HG03575 (cell line): ENCODE results near the gene ST3GAL2.
"Not testable (repeated sequence)": the region's sequence is repeated elsewhere in the genome, so short reads cannot be mapped to it uniquely, and the experiment has no call there.

Experiments
- ATAC-seq: cut with Tn5 transposase; IDR thresholded peaks from one replicate; pipeline ENCODE4 v1.9.1; 2021; ENCODE audit not compliant: unreplicated experiment, insufficient number of reproducible peaks, low FRiP score; ENCODE audit errors: extremely low read depth

ST3GAL2 gene

DNA sequence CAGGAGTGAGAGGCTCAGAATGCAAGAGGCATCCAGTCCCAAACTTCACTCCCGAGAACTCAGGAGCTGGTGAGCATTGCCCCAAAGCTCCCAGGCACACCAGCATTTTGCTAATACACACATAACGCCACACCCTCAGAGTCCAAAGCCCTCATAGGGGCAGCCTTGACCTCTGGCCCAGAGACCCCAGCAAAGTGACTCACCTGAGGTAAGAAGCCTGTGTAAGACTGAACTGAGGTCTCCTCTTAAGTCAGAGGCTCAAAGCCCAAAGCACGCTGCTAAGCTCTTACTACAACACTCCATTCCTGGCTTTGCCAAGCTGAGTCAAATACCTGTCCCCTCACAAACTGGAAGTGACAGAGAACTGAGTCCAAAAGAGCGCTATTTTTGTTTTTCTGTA lies 16.4 kb downstream of the ST3GAL2 start:
- no peak for ATAC-seq

- no peak for ATAC-seq
Observed at GRCh38 chr16:70421473-70422311, 17.2 kb downstream of the ST3GAL2 start.

DNA sequence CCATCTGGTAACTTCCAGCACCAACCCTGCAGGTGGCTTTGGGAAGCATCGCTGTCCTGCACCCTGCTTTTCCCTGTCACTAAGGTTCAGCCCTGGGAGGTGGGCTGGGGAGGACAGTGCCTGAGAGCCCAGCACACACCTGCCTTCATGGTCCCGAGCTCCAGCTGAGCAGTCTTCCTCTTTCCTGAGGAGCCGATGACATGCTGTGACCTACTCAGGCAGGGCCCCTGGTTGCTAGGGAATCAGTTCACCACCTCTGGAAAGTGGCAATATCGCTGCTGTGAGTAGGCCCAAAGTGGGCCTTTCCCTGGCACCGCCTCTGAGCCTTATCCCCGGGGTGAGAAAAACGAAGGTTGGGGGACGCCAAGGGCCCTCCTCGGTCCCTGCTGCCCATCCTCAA lies 17.9 kb downstream of the ST3GAL2 start:
- no peak for ATAC-seq

GRCh38 chr16:70419384-70420327 lies 19.2 kb downstream of the ST3GAL2 start:
- ATAC-seq: no peak

- ATAC-seq: no peak
Observed at GRCh38 chr16:70418993-70419318, 19.9 kb downstream of the ST3GAL2 start.

DNA sequence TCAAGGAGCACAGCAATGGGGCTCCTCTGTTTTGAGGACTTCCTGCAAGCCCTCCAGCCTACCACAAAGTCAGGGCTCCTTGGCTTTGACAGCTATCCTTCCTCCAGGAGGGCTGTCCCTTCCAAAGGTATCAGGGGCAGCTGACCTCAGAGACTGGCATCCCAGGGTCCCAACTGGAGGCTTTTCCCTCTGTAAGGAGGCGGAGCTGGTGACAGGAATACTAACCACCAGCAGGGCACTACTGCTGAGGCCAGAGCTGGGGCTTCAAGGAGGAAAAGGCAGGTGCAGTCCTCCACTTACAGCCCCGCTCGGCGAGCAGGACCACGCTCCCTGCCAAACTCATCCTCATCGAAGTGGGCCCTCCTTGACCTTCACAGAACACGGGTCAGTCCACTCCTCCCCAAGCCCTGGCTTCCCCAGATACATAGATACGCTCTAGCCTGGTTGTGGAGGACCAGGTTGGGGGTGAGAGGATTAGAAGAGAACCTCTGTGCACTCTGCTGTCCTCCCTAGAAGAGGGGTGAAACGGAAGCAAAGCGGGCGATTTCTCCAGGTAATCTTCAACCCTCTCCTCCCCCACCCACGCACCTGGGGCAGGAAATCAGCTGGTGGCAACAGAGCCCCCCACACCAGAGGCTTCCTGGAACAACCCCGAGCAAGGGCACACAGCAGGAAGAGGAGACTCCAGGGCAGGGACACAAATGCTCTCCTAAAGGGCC lies 20.5 kb downstream of the ST3GAL2 start:
- ATAC-seq: no peak

- ATAC-seq: no peak
Observed at GRCh38 chr16:70417661-70418060, 21.2 kb downstream of the ST3GAL2 start.

- ATAC-seq: no peak
Observed at GRCh38 chr16:70416748-70417616, 21.9 kb downstream of the ST3GAL2 start.

DNA sequence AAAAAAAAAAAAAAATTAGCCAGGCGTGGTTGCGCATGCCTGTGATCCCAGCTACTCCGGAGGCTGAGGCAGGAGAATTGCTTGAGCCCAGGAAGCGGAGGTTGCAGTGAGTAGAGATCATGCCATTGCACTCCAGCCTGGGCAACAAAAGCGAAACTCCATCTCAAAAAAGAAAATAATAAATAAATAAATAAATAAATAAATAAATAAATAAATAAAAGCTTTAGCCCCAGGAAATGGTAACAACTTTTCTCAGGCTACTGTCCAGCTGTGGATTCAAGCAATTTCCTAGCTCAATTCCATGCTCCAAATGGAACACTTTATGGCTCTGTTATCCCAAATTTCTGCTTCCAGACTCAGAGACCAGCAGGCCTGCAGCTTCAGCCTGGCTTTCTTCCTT lies 25.3 kb downstream of the ST3GAL2 start:
- ATAC-seq: not testable (repeated sequence)

DNA sequence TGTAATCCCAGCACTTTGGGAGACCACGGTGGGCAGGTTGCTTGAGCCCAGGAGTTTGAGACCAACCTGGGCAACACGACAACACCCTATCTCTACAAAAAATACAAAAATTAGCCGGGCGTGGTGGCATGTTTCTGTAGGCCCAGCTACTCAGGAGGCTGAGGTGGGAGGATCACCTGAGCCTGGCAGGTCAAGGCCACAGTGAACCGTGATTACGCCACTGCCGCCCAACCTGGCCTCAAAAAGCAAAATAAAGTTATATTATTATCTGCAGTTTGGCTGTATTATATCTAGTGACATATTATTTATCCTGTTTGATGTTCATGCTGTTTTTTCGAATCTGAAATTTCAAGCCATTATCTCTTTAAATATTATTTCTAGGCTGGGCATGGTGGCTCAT lies 26.5 kb downstream of the ST3GAL2 start:
- no peak for ATAC-seq

- ATAC-seq: no peak
Observed at GRCh38 chr16:70410734-70411133, 28.2 kb downstream of the ST3GAL2 start.

DNA sequence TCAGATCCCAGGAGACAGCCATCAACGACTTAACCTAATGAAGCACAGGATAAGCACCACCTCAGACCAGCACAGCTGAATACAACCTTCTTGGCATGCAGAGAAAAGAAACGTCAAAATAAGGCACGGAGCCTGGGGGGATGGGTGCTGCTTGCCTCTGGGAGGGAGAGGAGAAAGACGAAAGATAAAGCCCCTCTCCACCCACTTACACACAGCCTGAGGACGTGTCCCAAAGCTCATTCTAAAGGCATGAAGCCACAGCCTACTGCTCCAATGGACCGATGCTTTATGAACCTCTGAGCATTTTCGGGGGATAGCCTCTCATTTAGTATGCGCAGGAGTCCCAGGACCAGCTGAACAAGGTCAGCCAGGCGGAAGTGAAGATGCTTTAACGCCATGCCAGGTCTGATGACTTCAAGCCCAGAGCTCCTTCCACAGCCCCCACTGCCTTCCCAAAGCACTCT lies 31.1 kb downstream of the ST3GAL2 start:
- no peak for ATAC-seq

DNA sequence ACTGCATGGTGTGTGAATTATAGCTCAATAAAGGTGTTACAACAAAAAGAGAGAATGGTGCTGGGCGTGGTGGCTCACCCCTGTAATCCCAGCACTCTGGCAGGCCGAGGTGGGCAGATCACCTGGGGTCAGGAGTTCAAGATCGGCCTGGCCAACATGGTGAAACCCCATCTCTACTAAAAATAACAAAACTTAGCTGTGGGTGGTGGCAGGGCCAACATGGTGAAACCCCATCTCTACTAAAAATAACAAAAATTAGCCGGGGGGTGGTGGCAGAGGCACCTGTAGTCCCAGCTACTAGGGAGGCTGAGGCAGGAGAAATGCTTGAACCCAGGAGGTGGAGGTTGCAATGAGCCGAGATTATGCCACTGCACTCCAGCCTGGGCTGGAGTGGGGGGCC lies 32.8 kb downstream of the ST3GAL2 start:
- not testable (repeated sequence) for ATAC-seq

DNA sequence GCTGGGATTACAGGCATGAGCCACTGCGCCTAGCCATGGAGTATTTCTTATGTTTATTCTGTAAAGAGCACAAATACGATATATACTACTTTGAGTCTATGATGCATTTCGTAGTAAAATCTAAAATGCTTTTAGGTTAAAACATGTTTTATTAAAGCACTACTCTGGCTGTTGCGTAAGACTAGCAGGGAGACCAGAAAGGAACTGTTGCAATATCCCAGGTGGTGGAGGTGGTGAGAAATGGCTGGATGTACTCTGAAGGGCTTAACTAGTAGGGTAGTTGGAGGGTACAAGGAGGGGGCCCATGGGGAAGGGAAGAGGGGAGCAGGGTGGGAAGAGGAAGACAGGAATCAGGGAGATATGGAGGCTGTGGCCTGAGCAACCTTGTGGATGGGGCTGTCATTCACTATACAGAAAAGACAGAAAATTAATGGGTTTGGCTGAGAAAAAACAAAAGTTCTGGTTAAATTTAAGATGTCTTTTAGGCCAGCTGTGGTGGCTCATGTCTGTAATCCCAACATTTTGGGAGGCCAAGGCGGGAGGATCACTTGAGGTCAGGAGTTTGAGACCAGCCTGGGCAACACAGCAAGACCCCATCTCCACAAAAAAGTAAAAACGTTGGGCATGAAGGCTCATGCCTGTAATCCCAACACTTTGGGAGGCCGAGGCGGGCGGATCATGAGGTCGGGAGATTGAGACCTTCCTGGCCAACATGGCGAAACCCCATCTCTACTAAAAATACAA lies 35.8 kb downstream of the ST3GAL2 start:
- ATAC-seq: no peak

DNA sequence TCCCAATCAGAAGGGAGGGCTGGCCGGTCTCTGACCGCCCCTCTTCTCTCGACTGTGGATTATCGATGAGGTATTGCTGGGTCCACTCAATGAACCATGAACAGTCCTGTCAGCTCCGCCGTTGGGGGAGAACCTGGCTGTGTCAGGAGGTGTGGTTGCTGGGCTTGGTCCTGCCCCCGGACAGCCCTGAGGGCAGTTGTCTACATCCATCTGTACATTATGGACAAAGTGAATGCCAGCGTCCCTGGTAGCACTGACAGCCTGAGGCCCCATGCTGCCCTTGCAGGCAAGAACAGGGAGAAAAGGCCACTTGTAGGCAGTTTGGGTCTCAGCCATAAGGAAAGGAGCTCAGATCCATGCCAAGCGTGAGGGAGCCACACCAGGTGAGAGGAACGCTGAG lies 38.9 kb downstream of the ST3GAL2 start:
- no peak for ATAC-seq

GRCh38 chr16:70399381-70399780 lies 39.5 kb downstream of the ST3GAL2 start:
- ATAC-seq: no peak

DNA sequence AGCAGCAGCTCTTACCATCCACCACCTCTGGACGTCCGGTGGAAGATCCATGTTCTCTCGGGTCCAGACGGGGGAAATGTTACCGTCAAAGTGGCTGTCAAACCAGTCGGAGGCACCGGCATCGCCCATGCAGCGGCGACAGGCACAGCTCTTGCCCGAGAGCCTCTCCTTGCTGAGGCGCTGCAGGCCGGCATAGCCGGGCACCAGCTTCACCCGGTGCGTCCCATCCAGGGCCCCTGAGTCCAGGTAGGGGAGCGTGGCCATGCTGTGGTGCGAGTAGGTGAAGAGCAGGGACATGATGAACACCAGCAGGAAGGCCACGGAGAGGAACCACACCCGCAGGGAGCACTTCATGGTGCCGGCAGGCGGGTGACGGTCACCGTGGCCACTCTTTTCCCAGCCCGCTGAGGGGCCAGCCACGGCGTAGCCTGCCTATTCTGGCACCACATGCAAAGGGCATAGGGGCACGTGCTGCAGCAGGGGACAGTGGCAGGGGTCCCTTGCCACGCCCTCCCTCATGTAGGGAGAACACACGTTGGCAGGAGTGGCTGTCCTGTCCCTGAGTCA lies 40.6 kb downstream of the ST3GAL2 start:
- no peak for ATAC-seq
